ENCODE measurements around the gene NXPH1.

NXPH1 gene

DNA sequence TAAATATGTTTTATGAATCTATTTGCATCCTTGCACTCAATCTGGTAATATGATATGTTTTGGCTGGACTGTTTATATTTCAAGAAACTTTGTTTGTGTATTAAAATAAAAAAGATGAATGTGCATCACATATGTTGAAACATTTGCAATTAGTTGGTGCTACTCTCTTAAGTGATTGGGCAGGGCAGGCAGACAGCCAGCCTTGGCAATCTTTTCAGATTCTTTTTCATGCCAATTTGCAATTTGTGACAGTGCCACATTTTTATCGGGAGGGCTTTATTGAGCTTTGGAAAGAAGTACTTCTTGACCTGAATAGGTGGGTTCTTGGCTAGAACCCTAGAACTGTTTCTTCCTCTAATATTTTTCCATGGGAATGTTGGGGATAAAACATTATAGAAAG is 152.2 kb downstream of the NXPH1 start:
- FAIRE-seq (no peak), DNase-seq (ENCODE audit: insufficient read length, low spot score) (no peak)

DNA sequence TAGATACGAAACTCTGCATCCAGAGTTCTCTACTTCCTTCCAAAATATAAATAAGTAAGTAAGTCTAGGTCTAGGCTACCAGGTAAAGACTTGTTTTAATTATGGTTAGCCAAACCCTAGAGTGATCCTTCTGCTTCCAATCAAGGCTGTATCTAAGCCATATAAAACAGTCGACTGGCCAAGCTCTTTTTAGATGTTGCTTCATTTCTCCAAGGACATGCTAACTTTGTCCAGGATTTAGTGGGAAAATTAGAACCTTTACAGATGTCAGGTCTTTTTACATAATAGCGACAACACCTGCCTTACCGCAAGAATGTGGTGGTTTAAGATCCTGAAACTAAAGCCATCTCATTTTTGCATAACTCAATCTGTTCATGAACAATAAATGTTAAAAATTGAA is 156.8 kb downstream of the NXPH1 start:
- FAIRE-seq (no peak), DNase-seq (ENCODE audit: insufficient read length, low spot score) (no peak)

DNA sequence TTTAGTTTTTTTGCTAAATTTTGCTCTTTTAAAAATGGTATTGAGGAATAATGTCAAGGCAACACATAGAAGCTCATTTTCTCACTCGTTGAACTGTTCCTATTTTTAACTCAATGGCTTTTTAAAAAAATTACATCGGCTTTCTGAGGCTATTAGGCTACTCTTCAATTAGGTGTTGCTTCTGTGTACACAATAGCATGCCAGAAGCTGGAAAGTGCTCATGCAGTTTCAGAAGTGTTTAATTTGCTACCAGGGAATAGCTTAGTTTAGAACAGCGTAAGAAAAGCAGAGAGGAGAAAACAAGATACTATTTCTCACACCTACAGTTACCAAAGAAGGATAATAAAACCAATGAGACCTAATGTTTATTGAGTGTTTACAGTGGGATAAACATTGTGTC is 157.4 kb downstream of the NXPH1 start:
- no peak for DNase-seq (ENCODE audit: insufficient read length, low spot score)
- FAIRE-seq = no peak

DNA sequence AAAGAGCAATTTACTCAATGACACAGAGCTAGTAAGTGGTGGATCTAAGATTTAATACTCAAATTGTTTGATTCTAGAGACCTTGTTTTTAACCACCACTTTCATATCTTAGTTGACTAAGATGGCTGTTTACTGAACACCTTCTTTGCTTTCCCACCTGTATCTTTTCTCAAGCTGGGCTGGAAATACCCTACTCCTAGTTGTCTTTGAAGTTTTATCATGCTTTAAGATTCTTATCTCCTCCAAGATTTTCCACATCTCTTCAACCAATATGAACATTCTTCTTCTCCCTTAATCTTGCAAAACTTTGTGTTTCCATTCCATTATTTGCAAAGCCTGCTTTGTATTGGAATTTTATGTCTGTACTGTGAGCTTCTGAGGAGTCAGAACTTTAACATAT is 157.9 kb downstream of the NXPH1 start:
- no peak for DNase-seq (ENCODE audit: insufficient read length, low spot score)
- no peak for FAIRE-seq

- FAIRE-seq (no peak), DNase-seq (ENCODE audit: insufficient read length, low spot score) (no peak)
These were observed 158.8 kb downstream of the NXPH1 start for GRCh38 chr7:8592167-8592566.

DNA sequence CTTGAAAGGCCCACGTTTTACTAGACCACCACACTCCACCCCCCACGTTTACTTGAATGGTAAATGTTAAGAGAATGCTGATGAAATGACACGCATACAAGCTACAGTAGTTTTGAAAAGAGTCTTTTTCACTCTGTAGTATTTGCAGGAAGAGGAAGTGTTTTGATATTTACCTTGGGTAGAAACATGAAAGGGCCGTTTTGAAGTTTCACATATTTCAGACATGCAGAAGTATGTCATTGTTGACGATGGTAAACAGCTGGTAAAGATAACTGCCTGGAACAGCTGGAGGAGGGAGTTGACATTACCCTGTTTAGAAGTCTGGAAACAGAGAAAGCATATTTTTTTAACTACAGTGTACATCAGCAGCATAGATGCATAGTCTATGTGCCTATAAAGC is 160.7 kb downstream of the NXPH1 start:
- no peak for FAIRE-seq

DNA sequence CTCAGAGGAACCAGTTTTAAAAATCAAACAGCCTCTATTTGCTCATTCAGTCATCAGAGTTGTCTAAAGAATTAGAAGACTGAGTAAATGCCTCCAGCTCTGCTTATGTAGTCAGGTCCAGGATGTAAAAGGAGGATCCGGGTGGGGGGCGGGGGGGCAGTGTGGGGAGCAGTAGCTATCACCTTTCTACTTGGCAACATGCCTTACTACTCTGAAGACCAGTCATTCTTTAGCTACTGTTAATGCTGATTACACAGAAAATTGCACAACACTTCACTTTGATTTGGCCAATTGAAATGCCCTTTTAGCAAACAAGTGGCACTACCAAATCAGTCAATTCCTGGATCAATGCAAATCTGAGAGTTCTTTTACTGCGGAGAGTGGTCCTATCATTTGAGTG is 164.2 kb downstream of the NXPH1 start:
- FAIRE-seq (no peak), DNase-seq (ENCODE audit: insufficient read length, low spot score) (no peak)

More for the DNA sequence above, 160.7 kb downstream of the NXPH1 start:
- DNase-seq (ENCODE audit: insufficient read length, low spot score) = no peak

GRCh38 chr7:8601121-8601520 is 167.7 kb downstream of the NXPH1 start:
- no peak for FAIRE-seq
- no peak for DNase-seq (ENCODE audit: insufficient read length, low spot score)

DNA sequence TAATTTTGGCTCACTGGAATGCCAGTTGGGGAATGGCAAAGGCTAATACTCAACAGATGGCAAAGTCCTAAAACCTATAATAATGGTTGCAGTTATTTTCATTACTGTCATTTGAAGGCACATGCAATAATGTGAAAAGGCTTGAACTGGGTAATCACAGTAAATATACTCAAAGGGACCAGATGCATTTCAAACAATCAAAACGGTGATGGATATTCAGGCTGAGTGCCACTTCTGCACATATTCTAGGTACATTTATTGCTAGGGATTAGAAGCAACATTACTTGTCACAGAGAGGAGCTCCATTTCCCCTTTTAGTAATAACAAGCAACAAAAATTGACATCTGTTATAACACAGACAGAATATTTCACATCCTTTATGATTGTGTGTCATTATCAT is 171.8 kb downstream of the NXPH1 start:
- no peak for FAIRE-seq
- DNase-seq (ENCODE audit: insufficient read length, low spot score) = no peak

DNA sequence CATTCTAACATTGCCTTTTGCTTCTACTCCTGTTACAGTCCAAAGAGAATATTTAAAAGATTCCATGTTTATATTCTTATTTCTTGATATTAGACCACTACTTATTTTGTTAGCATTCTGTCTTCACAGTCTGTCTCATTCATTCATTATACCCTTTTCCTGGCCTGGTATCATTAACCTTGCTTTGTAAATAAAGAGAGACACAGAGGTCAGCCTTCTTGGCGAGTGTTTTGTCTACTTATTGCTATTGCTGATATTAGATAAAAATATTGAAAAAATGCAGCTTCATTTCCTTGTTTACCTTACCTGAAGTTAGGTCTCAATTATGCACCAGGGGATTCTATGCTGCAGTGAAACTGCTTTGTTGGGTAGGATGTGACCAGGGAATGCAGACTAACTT is 179.2 kb downstream of the NXPH1 start:
- no peak for DNase-seq (ENCODE audit: insufficient read length, low spot score)
- FAIRE-seq = no peak

GRCh38 chr7:8613191-8613590 is 179.8 kb downstream of the NXPH1 start:
- FAIRE-seq (no peak), DNase-seq (ENCODE audit: insufficient read length, low spot score) (no peak)

GRCh38 chr7:8615019-8615418 is 181.6 kb downstream of the NXPH1 start:
- DNase-seq (ENCODE audit: insufficient read length, low spot score) = no peak
- FAIRE-seq = no peak

DNA sequence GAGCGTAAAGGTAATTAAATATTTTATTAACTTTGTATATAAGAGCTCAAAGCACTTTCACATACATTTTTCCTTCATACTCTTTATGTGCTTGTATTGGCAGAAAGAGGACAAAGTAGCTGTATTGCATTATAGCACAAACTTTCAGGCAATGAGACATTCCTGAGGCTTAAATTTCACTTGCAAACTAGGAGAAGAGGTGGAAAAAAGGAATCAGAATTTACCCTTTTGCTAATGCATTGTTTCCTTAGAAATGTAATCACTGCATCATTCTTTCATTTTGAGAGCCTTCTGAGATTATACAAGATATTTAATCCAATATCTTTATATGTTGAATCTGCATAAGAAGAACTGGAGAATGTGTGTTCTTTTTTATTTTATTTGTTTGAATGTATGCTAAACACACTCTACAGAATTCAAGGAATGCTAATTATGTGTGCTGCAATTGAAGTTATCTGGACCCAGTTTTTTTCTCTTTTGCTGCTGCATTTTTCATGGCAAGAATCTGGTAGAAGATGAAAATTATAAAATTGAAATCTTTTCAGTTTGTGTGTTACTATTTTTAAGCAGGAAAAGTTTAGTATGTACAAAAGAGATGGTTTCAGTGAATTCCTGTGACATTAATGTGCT is 185.1 kb downstream of the NXPH1 start:
- FAIRE-seq (no peak), DNase-seq (ENCODE audit: insufficient read length, low spot score) (no peak)

DNA sequence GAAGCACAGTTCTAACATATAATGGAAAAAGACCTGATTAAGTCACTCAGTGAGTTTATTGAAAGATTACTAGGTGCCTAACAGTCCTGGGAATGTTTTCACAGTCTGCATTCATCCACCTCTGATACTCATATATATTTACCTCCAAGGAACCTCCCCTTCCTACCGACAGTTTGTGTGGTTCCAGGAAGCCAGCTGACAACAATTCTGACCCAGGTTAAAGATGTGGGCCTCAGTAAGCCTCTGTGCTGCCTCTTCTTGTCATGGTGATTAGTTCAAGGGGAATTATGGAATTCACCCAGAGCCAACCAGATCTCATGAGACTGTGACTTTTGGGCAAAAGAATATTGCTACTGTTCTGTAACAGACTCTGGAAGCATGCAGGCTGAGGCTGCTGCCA is 186.8 kb downstream of the NXPH1 start:
- no peak for FAIRE-seq
- DNase-seq (ENCODE audit: insufficient read length, low spot score) = no peak

DNA sequence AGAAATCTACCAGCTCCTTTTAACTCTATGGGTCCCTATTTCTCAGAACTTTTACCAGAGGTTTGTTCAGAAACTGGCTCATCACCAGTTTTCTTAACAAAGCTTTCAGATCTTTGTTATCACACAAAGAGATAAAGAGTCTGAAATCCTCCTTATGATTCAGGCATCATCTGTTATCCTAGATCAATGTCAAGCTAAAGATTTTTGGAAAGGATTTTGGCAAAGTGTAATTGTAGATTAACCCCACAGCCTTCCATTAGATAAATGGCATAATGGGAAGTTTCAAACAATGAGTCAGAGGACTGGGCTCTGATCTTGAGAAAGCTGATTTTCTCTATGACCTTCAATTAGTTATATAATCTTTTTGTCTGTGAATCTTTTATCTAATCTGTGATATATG is 192.2 kb downstream of the NXPH1 start:
- FAIRE-seq = no peak
- DNase-seq (ENCODE audit: insufficient read length, low spot score) = no peak

GRCh38 chr7:8627325-8627724 is 193.9 kb downstream of the NXPH1 start:
- DNase-seq (ENCODE audit: insufficient read length, low spot score) (no peak), FAIRE-seq (no peak)

- DNase-seq (ENCODE audit: insufficient read length, low spot score) (no peak), FAIRE-seq (no peak)
These were observed 195.2 kb downstream of the NXPH1 start for GRCh38 chr7:8628656-8629055.

DNA sequence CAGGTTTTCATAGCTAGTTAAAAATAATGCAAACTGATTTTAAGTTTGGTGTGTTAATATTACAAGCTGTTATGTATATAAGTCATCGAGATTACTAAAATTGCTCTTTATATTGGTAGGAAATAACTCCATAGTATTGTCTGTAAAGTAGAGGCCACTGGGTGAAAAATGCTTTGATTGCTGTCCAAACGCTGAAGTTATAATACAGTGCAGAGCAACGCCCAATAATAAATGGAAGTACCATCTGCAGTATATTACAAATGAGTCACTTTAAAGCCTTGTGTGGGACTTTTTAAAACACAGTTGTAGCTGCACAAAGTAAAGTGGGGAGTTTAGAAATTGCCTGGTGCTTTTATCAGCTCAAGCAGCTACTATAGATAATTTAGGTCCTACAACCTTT is 196.1 kb downstream of the NXPH1 start:
- no peak for FAIRE-seq
- no peak for DNase-seq (ENCODE audit: insufficient read length, low spot score)

GRCh38 chr7:8637322-8637721 is 203.9 kb downstream of the NXPH1 start:
- FAIRE-seq (no peak), DNase-seq (ENCODE audit: insufficient read length, low spot score) (no peak)

- DNase-seq (ENCODE audit: insufficient read length, low spot score) = no peak
- no peak for FAIRE-seq
These were observed 204.7 kb downstream of the NXPH1 start for GRCh38 chr7:8638076-8638475.

- no peak for FAIRE-seq
- no peak for DNase-seq (ENCODE audit: insufficient read length, low spot score)
These were observed 206.3 kb downstream of the NXPH1 start for GRCh38 chr7:8639668-8640067.

DNA sequence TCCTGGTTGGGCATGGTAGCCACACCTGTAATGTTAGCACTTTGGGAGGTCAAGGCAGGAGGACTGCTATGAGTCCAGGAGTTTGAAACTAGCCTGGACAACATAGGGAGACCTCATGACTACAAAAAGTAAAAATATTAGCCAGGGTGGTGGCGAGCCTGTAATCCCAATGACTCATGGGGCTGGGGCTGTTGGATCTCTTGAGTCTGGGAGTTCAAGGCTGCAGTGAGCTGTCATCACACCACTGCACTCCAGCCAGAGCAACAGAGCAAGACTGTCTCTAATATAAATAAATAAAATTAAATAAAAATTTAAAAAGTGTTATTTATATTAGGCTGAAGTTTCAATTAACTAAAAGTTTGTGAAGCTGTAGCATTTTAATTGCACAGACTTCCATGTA is 207.3 kb downstream of the NXPH1 start:
- FAIRE-seq (no peak), DNase-seq (ENCODE audit: insufficient read length, low spot score) (no peak)

Data from GM19239 (cell line).